ENCODE measurements around the gene HPCAL1.

- no peak for TF ChIP-seq CTCF (IDR thresholded peaks at IDR 0.05)
- TF ChIP-seq POLR2AphosphoS5 (IDR thresholded peaks at IDR 0.05): no peak
- no peak for TF ChIP-seq EP300 (IDR thresholded peaks at IDR 0.05)
- TF ChIP-seq POLR2A (IDR thresholded peaks at IDR 0.05): no peak
Observed at GRCh38 chr2:10469301-10469700, 166.6 kb downstream of the HPCAL1 start.
